Right forelimb (tissue), 1 donor: ENCODE data around the gene INPP4B.

Experiments used
- DNase-seq: peaks from one replicate; pipeline ENCODE4 v3.0.0-alpha.2; 2018

Gene INPP4B

GRCh38 chr4:142036795-142037583, 809.1 kb downstream of the INPP4B start:
- no peak for DNase-seq

GRCh38 chr4:142035566-142035965, 810.5 kb downstream of the INPP4B start:
- DNase-seq: no peak

- DNase-seq: no peak
These were observed 812.0 kb downstream of the INPP4B start for GRCh38 chr4:142034101-142034500.

GRCh38 chr4:142030010-142030409, 816.1 kb downstream of the INPP4B start:
- no peak for DNase-seq

- DNase-seq: no peak
These were observed 824.3 kb downstream of the INPP4B start for GRCh38 chr4:142021761-142022160.

GRCh38 chr4:142021181-142021580, 824.9 kb downstream of the INPP4B start:
- DNase-seq: no peak

- no peak for DNase-seq
These were observed 830.1 kb downstream of the INPP4B start for GRCh38 chr4:142016031-142016430.

- no peak for DNase-seq
These were observed 836.4 kb downstream of the INPP4B start for GRCh38 chr4:142009751-142010150.

GRCh38 chr4:142005519-142005918, 840.6 kb downstream of the INPP4B start:
- no peak for DNase-seq

GRCh38 chr4:141999446-142000143, 846.5 kb downstream of the INPP4B start:
- no peak for DNase-seq

- DNase-seq: no peak
These were observed 851.0 kb downstream of the INPP4B start for GRCh38 chr4:141995056-141995455.

- DNase-seq: no peak
These were observed 868.7 kb downstream of the INPP4B start for GRCh38 chr4:141977433-141977832.
